Esophagus squamous epithelium (tissue), 4 donors: ENCODE measurements around the gene IRF2.

Source experiments
- POLR2A ChIP-seq, 4 donors: fragments of 450-650 bp; IDR thresholded peaks; one replicate each; pipeline ENCODE4 v1.6.1; 2017; ENCODE audit warnings: antibody characterized with exemption in 4 of 4, mild to moderate bottlenecking in 4 of 4, moderate library complexity in 3 of 4
- TF ChIP-seq, protein P1 (sequence below), 6 experiments: fragments of 450-650 bp in 4 of 6; fragments of 200-600 bp in 2 of 6; sonication (generic) in 2 of 6; IDR thresholded peaks; one replicate each; pipeline ENCODE4 v1.5.1; 2016 to 2019; ENCODE audit warnings: antibody characterized with exemption in 6 of 6, mild to moderate bottlenecking in 4 of 6, moderate library complexity in 4 of 6

DNA sequence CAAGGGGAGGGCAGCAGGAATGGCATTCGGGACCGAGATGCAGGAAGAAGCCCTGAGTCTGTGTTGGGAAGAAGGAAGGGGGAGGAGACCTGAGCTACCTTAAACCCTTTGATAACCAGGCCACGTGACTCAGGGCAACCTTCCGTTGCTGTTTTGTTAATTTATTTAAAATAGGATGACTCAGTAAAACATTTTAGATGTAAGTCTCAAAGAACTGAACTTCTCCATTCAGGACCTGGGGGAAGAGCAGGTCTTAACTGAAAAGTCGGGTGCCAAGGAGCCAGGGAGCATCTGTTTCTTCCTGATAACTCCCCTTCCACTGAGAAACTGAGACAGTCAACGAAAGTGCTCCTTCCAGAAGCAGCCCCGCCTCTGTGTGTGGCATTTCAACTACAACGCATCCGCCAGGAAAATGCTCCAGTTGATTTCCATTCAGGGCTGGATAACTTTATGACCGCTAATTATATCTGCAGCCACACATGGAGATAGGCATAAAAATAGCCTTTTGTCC lies 88.0 kb downstream of the IRF2 start:
- TF ChIP-seq, protein P1, sequence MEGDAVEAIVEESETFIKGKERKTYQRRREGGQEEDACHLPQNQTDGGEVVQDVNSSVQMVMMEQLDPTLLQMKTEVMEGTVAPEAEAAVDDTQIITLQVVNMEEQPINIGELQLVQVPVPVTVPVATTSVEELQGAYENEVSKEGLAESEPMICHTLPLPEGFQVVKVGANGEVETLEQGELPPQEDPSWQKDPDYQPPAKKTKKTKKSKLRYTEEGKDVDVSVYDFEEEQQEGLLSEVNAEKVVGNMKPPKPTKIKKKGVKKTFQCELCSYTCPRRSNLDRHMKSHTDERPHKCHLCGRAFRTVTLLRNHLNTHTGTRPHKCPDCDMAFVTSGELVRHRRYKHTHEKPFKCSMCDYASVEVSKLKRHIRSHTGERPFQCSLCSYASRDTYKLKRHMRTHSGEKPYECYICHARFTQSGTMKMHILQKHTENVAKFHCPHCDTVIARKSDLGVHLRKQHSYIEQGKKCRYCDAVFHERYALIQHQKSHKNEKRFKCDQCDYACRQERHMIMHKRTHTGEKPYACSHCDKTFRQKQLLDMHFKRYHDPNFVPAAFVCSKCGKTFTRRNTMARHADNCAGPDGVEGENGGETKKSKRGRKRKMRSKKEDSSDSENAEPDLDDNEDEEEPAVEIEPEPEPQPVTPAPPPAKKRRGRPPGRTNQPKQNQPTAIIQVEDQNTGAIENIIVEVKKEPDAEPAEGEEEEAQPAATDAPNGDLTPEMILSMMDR (IDR thresholded peaks at IDR 0.05) = no peak
- no peak for TF ChIP-seq POLR2A (IDR thresholded peaks at IDR 0.05)
